Activated CD8-positive, alpha-beta T cell treated with anti-CD3 and anti-CD28 coated beads for 36 hours (primary cell): Measurements from ENCODE around the gene CACNB3. TPM values are rescaled to one million over a fixed set of nuclear protein-coding genes. Genes with fewer than 3 reads are reported as not detected.

ENCODE experiments used
- ATAC-seq: fragments of 200-7000 bp; cut with Tn5 transposase; one replicate; pipeline ENCODE4 v1.10.0; 2021; ENCODE audit warnings: mild to moderate bottlenecking, moderate library complexity
- CTCF ChIA-PET: fragments of 350-600 bp; sonication (Branson Sonifier 250); formaldehyde crosslinking; loops from one replicate; lab custom pipeline; 2021; ENCODE audit warnings: antibody characterized with exemption; lab: Charles Lee
- POLR2A ChIA-PET: fragments of 350-600 bp; sonication (Branson Sonifier 250); formaldehyde crosslinking; loops from one replicate; lab custom pipeline; 2021; ENCODE audit warnings: antibody characterized with exemption; lab: Charles Lee
- DNase-seq: peaks from one replicate; pipeline ENCODE4 v3.0.0-alpha.2; 2020
- H3K27ac Mint-ChIP-seq: one replicate; pipeline ENCODE4 v1.8.0; 2021; ENCODE audit warnings: mild to moderate bottlenecking, mixed read lengths
- H3K27me3 Mint-ChIP-seq: one replicate; pipeline ENCODE4 v1.8.0; 2021; ENCODE audit warnings: mixed read lengths
- H3K36me3 Mint-ChIP-seq: one replicate; pipeline ENCODE4 v1.8.0; 2021; ENCODE audit warnings: low read depth, mixed read lengths
- H3K4me1 Mint-ChIP-seq: one replicate; pipeline ENCODE4 v1.8.0; 2021; ENCODE audit warnings: low read depth, mixed read lengths
- H3K4me3 Mint-ChIP-seq: one replicate; pipeline ENCODE4 v1.8.0; 2021; ENCODE audit warnings: mild to moderate bottlenecking, moderate library complexity, mixed read lengths
- H3K9me3 Mint-ChIP-seq: one replicate; pipeline ENCODE4 v1.8.0; 2021; ENCODE audit warnings: mixed read lengths
- CTCF ChIP-seq: fragments of 200-600 bp; IDR thresholded peaks from one replicate; pipeline ENCODE4 v1.8.0; 2022; ENCODE audit warnings: antibody characterized with exemption, mild to moderate bottlenecking
- intact Hi-C: fragments of 100-400 bp; cut with micrococcal nuclease; formaldehyde crosslinking; loops from one replicate; pipeline ENCODE4 v1.10.0; 2022
- total RNA-seq, 2 experiments: library from RNA; stranded (reverse); gene quantifications; one replicate each; pipeline ENCODE4 v1.2.3, GENCODE V29; 2021

The CACNB3 gene
- total RNA-seq, 2 experiments from 2014 or later: 7.7 to 8.2 TPM

DNA sequence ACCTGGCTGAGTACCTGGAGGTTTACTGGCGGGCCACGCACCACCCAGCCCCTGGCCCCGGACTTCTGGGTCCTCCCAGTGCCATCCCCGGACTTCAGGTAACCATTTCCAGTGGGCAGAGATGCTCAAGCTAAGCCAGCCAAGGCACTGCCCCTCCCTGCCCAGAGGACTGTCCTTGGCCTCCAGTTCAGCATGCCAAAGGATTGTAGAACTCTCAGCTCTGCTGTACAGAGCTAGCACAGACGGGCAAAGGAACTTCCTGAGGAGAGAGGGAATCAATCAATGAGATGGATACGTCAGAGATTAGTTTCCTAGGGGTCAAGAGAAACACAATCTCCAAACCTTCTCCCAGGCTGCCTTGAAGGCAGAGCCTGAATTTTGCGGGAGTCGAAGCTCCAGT is 8.7 kb downstream of the CACNB3 start:
- Mint-ChIP-seq H3K9me3 (no peaks in the 10 kb centered on the region), H3K27me3 (no peaks in the 10 kb centered on the region), H3K36me3 (peaks cover 15% of the 10 kb centered on the region), H3K27ac (no peak overlapping the region), H3K4me3 (no peak overlapping the region), H3K4me1 (no peaks in the 10 kb centered on the region)
- ChIA-PET CTCF (interaction anchor here (0.6 to 5.3 kb wide), 4 partner anchors 8 to 63 kb away, joined by 3 to 29 read pairs (median 4); partner anchors contain the start of gene CACNB3), POLR2A (interaction anchor here (1.0 to 1.9 kb wide), 4 partner anchors 11 to 23 kb away, joined by 3 to 9 read pairs (median 3); no protein-coding TSS in a partner anchor)
- DNase-seq (no peak), ATAC-seq (no peak)
- no peak for TF ChIP-seq CTCF
- intact Hi-C loops: no loop called here

DNA sequence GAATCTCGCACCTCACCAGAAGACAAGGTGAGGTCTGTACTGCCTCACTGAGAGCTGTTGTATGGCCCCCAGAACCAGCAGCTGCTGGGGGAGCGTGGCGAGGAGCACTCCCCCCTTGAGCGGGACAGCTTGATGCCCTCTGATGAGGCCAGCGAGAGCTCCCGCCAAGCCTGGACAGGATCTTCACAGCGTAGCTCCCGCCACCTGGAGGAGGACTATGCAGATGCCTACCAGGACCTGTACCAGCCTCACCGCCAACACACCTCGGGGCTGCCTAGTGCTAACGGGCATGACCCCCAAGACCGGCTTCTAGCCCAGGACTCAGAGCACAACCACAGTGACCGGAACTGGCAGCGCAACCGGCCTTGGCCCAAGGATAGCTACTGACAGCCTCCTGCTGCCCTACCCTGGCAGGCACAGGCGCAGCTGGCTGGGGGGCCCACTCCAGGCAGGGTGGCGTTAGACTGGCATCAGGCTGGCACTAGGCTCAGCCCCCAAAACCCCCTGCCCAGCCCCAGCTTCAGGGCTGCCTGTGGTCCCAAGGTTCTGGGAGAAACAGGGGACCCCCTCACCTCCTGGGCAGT is 9.3 kb downstream of the CACNB3 start:
- intact Hi-C loops: no loop called here
- no peaks in the 10 kb centered on the region for H3K4me1 Mint-ChIP-seq
- CTCF ChIA-PET: interaction anchor here (0.6 to 5.3 kb wide), 3 partner anchors 9 to 62 kb away, joined by 3 to 29 read pairs (median 4); partner anchors contain the start of gene CACNB3
- H3K27me3 Mint-ChIP-seq: no peaks in the 10 kb centered on the region
- ATAC-seq: no peak
- H3K36me3 Mint-ChIP-seq: peaks cover 20% of the 10 kb centered on the region
- POLR2A ChIA-PET: interaction anchor here (1.0 to 1.9 kb wide), 6 partner anchors 11 to 124 kb away, joined by 3 to 9 read pairs (median 3); no protein-coding TSS in a partner anchor
- no peak overlapping the region for H3K27ac Mint-ChIP-seq
- H3K9me3 Mint-ChIP-seq: no peaks in the 10 kb centered on the region
- no peak for DNase-seq
- no peak overlapping the region for H3K4me3 Mint-ChIP-seq
- TF ChIP-seq CTCF: no peak

DNA sequence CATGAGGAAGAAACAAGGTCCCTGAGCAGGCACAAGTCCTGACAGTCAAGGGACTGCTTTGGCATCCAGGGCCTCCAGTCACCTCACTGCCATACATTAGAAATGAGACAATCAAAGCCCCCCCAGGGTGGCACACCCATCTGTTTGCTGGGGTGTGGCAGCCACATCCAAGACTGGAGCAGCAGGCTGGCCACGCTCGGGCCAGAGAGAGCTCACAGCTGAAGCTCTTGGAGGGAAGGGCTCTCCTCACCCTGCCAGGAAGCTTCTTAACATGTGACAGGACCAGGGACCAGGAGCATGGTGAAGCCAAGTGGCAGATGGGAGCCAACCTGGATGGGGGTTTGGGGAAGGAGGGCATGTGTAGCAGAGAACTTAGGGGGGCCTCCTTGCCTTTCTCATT is 10.0 kb downstream of the CACNB3 start:
- ChIA-PET CTCF (interaction anchor here (1.7 to 5.3 kb wide), 2 partner anchors 9 to 13 kb away, joined by 4 to 29 read pairs; partner anchors contain the start of gene CACNB3), POLR2A (interaction anchor here (1.1 to 1.2 kb wide), 2 partner anchors 13 to 125 kb away, joined by 3 read pairs; no protein-coding TSS in a partner anchor)
- H3K27ac Mint-ChIP-seq: no peak overlapping the region
- no peaks in the 10 kb centered on the region for H3K9me3 Mint-ChIP-seq
- no peak for TF ChIP-seq CTCF
- H3K36me3 Mint-ChIP-seq: peaks cover 22% of the 10 kb centered on the region
- ATAC-seq (no peak), DNase-seq (no peak)
- no peak overlapping the region for H3K4me3 Mint-ChIP-seq
- no peaks in the 10 kb centered on the region for H3K4me1 Mint-ChIP-seq
- intact Hi-C loops: no loop called here
- no peaks in the 10 kb centered on the region for H3K27me3 Mint-ChIP-seq

- POLR2A ChIA-PET: interaction anchor here (1.1 kb wide), 1 partner anchor 9 kb away, joined by 3 read pairs; no protein-coding TSS in a partner anchor
- no peak overlapping the region for H3K27ac Mint-ChIP-seq
Observed at GRCh38 chr12:48828841-48829575, 10.7 kb downstream of the CACNB3 start.

More at GRCh38 chr12:48828841-48829575, 10.7 kb downstream of the CACNB3 start:
- no peaks in the 10 kb centered on the region for H3K27me3 Mint-ChIP-seq
- CTCF ChIA-PET: interaction anchor here (5.3 kb wide), 1 partner anchor 14 kb away, joined by 29 read pairs; no protein-coding TSS in a partner anchor
- TF ChIP-seq CTCF: no peak
- intact Hi-C loops: no loop called here
- no peak overlapping the region for H3K4me3 Mint-ChIP-seq
- no peaks in the 10 kb centered on the region for H3K4me1 Mint-ChIP-seq
- H3K36me3 Mint-ChIP-seq: peaks cover 26% of the 10 kb centered on the region
- ATAC-seq (no peak), DNase-seq (no peak)
- H3K9me3 Mint-ChIP-seq: no peaks in the 10 kb centered on the region
